GM23248 (cell line): ENCODE results near the gene ANTXR2. TPM values are rescaled to one million over a fixed set of nuclear protein-coding genes. Genes with fewer than 3 reads are reported as not detected.

Experiments
- DNase-seq: peaks from one replicate; pipeline ENCODE4 v3.0.0-alpha.2; 2015
- H2AFZ ChIP-seq: fragments of 200-600 bp; sonication (generic); 2 replicates; pipeline ENCODE4 v1.6.1; 2016; ENCODE audit warnings: antibody characterized with exemption
- H3F3A ChIP-seq: fragments of 200-600 bp; sonication (generic); 2 replicates; pipeline ENCODE4 v1.6.1; 2016; ENCODE audit warnings: mild to moderate bottlenecking, antibody characterized with exemption, mixed run types; ENCODE audit not compliant: insufficient read depth
- H3K27ac ChIP-seq: fragments of 200-600 bp; sonication (generic); 2 replicates; pipeline ENCODE4 v1.5.1; 2016; ENCODE audit warnings: mild to moderate bottlenecking
- H3K27me3 ChIP-seq: fragments of 200-600 bp; sonication (generic); replicated peaks from 2 replicates; pipeline ENCODE4 v1.6.1; 2016; ENCODE audit warnings: mild to moderate bottlenecking; ENCODE audit not compliant: insufficient read depth
- H3K36me3 ChIP-seq: fragments of 200-600 bp; sonication (generic); 2 replicates; pipeline ENCODE4 v1.6.1; 2016; ENCODE audit warnings: low read depth, mild to moderate bottlenecking
- H3K4me1 ChIP-seq: fragments of 200-600 bp; sonication (generic); 2 replicates; pipeline ENCODE4 v1.6.1; 2016; ENCODE audit warnings: mild to moderate bottlenecking; ENCODE audit not compliant: insufficient read depth
- H3K4me2 ChIP-seq: fragments of 200-600 bp; sonication (generic); one replicate; pipeline ENCODE4 v1.6.1; 2016; ENCODE audit warnings: mild to moderate bottlenecking; ENCODE audit not compliant: unreplicated experiment
- H3K4me3 ChIP-seq: fragments of 200-600 bp; sonication (generic); 2 replicates; pipeline ENCODE4 v1.5.1; 2016; ENCODE audit warnings: mild to moderate bottlenecking
- H3K79me2 ChIP-seq: fragments of 200-600 bp; sonication (generic); 2 replicates; pipeline ENCODE4 v1.6.1; 2016; ENCODE audit warnings: mild to moderate bottlenecking; ENCODE audit not compliant: insufficient read depth
- H3K9ac ChIP-seq: fragments of 200-600 bp; sonication (generic); 2 replicates; pipeline ENCODE4 v1.6.1; 2016; ENCODE audit warnings: mild to moderate bottlenecking
- H3K9me2 ChIP-seq: fragments of 200-600 bp; sonication (generic); 2 replicates; pipeline ENCODE4 v1.6.1; 2016; ENCODE audit warnings: mixed run types, mild to moderate bottlenecking, moderate library complexity; ENCODE audit not compliant: insufficient read depth
- H3K9me3 ChIP-seq: fragments of 200-600 bp; sonication (generic); one replicate; pipeline ENCODE4 v1.6.1; 2017; ENCODE audit warnings: low read depth
- H4K20me1 ChIP-seq: fragments of 200-600 bp; sonication (generic); 2 replicates; pipeline ENCODE4 v1.6.0; 2016; ENCODE audit not compliant: insufficient read depth
- EZH2 ChIP-seq: fragments of 200-600 bp; sonication (generic); IDR thresholded peaks from 2 replicates; pipeline ENCODE4 v1.6.1; 2018; ENCODE audit warnings: antibody characterized with exemption, mild to moderate bottlenecking; ENCODE audit not compliant: insufficient read depth, poor library complexity, severe bottlenecking
- EZH2phosphoT487 ChIP-seq: fragments of 200-600 bp; sonication (generic); IDR thresholded peaks from 2 replicates; pipeline ENCODE4 v1.6.1; 2018; ENCODE audit warnings: antibody characterized with exemption, moderate library complexity, mild to moderate bottlenecking, low read depth; ENCODE audit not compliant: insufficient read depth
- WGBS, 2 experiments: methylation state at CpG; one replicate each; pipeline ENCODE4 v1.1.6; 2015 to 2017; ENCODE audit warnings: low lambda C conversion rate in 2 of 2, low coverage in 1 of 2; ENCODE audit errors: missing lambda C conversion rate in 2 of 2; 5-methylcytosine and 5-hydroxymethylcytosine counted together
- in situ Hi-C: fragments of 300-500 bp; cut with MboI; formaldehyde crosslinking; loops from 2 replicates; pipeline ENCODE4 v1.15.0; 2020
- polyA plus RNA-seq: library from polyadenylated mRNA; unstranded; fragments of >200 nt; fragmentation: Nextera tagmentation; extraction: Ambion mirVana; gene quantifications from 2 replicates; pipeline ENCODE4 v1.2.1, GENCODE V29; 2016
- total RNA-seq: library from RNA; depleted of rRNA; stranded (reverse); fragments of >200 nt; shearing (Covaris generic); gene quantifications from 2 replicates; pipeline ENCODE4 v1.2.3, GENCODE V29; 2014

ANTXR2 gene
- total and polyA plus RNA-seq, 2 experiments from 2014 or later, result 77.2 to 87.5 TPM

GRCh38 chr4:79983431-79983830, 89.6 kb downstream of the ANTXR2 start:
- no peaks in the 10 kb centered on the region for H3F3A ChIP-seq
- no peaks in the 10 kb centered on the region for H3K9me2 ChIP-seq
- H3K9ac ChIP-seq, result no peak overlapping the region
- TF ChIP-seq EZH2phosphoT487, result no peak
- TF ChIP-seq EZH2, result no peak
- no peaks in the 10 kb centered on the region for H3K9me3 ChIP-seq
- 70 to 71% methylated on average over 4 of the region's 4 CpGs for WGBS, 2 experiments
- H3K4me1 ChIP-seq, result 0 out of 2 replicates have a peak, but pooled peaks cover 14% of the 10 kb centered on the region
- no peak overlapping the region for H3K4me3 ChIP-seq
- in situ Hi-C loops, result no loop called here
- peaks cover 12% of the 10 kb centered on the region; the same call in 1 of the 2 replicates for H3K36me3 ChIP-seq
- no peaks in the 10 kb centered on the region for H4K20me1 ChIP-seq
- H2AFZ ChIP-seq, result no peak overlapping the region
- no peak overlapping the region for H3K4me2 ChIP-seq
- DNase-seq, result no peak
- no peaks in the 10 kb centered on the region for H3K27me3 ChIP-seq
- H3K27ac ChIP-seq, result no peak overlapping the region
- H3K79me2 ChIP-seq, result peaks cover 30% of the 10 kb centered on the region

GRCh38 chr4:79982601-79983322, 90.3 kb downstream of the ANTXR2 start:
- Histone ChIP-seq H3K9ac (no peak overlapping the region), H3K4me2 (no peak overlapping the region), H3K9me2 (no peaks in the 10 kb centered on the region), H3K4me1 (0 out of 2 replicates have a peak, but pooled peaks cover 14% of the 10 kb centered on the region), H3K27me3 (no peaks in the 10 kb centered on the region), H4K20me1 (no peaks in the 10 kb centered on the region), H3K79me2 (peaks cover 25% of the 10 kb centered on the region), H3F3A (no peaks in the 10 kb centered on the region), H3K9me3 (no peaks in the 10 kb centered on the region), H2AFZ (no peak overlapping the region), H3K36me3 (peaks cover 18% of the 10 kb centered on the region), H3K4me3 (no peak overlapping the region), H3K27ac (no peak overlapping the region)
- in situ Hi-C loops, result no loop called here
- 10 to 32% methylated on average over 1 of the region's 1 CpG for WGBS, 2 experiments
- DNase-seq, result peak; percentile 32
- TF ChIP-seq EZH2 (no peak), EZH2phosphoT487 (no peak)

- Histone ChIP-seq H3K4me1 (0 out of 2 replicates have a peak, but pooled peaks cover 5% of the 10 kb centered on the region), H3K27me3 (no peaks in the 10 kb centered on the region), H4K20me1 (no peaks in the 10 kb centered on the region), H3K4me2 (no peak overlapping the region), H2AFZ (no peak overlapping the region), H3K79me2 (peaks cover 3% of the 10 kb centered on the region; the same call in 1 of the 2 replicates), H3K4me3 (no peak overlapping the region), H3F3A (no peaks in the 10 kb centered on the region), H3K36me3 (peaks cover 33% of the 10 kb centered on the region), H3K9ac (no peak overlapping the region), H3K9me2 (no peaks in the 10 kb centered on the region), H3K9me3 (no peaks in the 10 kb centered on the region), H3K27ac (no peak overlapping the region)
- in situ Hi-C loops, result no loop called here
- TF ChIP-seq EZH2 (no peak), EZH2phosphoT487 (no peak)
- 22 to 29% methylated on average over 2 of the region's 2 CpGs for WGBS, 2 experiments
- no peak for DNase-seq
Measured at GRCh38 chr4:79980448-79980847, 92.6 kb downstream of the ANTXR2 start.

GRCh38 chr4:79979785-79980437, 93.1 kb downstream of the ANTXR2 start:
- in situ Hi-C loops, result no loop called here
- WGBS, 2 experiments, result 95 to 100% methylated on average over 1 of the region's 1 CpG
- H3K79me2 ChIP-seq, result no peaks in the 10 kb centered on the region

More at GRCh38 chr4:79979785-79980437, 93.1 kb downstream of the ANTXR2 start:
- Histone ChIP-seq H3K9ac (no peak overlapping the region), H3K4me3 (no peak overlapping the region), H3K9me3 (no peaks in the 10 kb centered on the region), H3K27ac (no peak overlapping the region), H3K4me2 (no peak overlapping the region), H3F3A (no peaks in the 10 kb centered on the region), H4K20me1 (no peaks in the 10 kb centered on the region), H3K9me2 (no peaks in the 10 kb centered on the region), H3K4me1 (0 out of 2 replicates have a peak, but pooled peaks cover 5% of the 10 kb centered on the region), H3K27me3 (no peaks in the 10 kb centered on the region), H3K36me3 (peaks cover 35% of the 10 kb centered on the region), H2AFZ (no peak overlapping the region)
- no peak for DNase-seq
- no peak for TF ChIP-seq EZH2
- TF ChIP-seq EZH2phosphoT487, result no peak
